ENCODE results near the gene SECISBP2L.
A peak's percentile ranks its signal among the peaks of the same experiment; 100 is the strongest.

SECISBP2L gene

GRCh38 chr15:48992545-48992944 is 53.7 kb downstream of the SECISBP2L start:
- TF ChIP-seq CTCF (IDR thresholded peaks at IDR 0.05; ENCODE audit: control extremely low read depth, extremely low read depth, low read depth, missing control alignments), result no peak
- POLR2A ChIA-PET, result no interaction called here
- peak; percentile 41 for DNase-seq (ENCODE audit: extremely low spot score)
- CTCF ChIA-PET, result interaction anchor here (0.9 to 5.5 kb wide), 5 partner anchors 17 to 131 kb away, joined by 3 to 48 read pairs (median 6); no protein-coding TSS in a partner anchor

DNA sequence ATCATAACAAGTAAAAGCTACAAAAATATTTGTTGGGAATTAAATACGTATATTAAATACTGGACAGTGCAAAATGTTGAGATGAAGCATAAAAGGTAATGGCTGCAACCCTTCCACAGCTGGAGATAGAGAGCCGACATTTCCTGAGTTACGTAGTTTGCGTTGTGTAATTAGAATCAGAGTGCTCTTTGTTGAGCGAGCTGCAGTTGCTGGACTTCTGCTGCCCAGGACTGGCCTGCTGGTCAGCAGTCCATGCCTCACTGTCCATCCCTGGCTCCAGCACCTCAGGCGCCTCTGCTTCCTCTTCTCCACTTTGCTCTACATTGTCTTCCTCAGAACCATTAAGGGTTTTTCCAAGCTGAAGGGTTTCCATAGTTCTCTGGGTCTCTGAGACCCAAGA is 54.1 kb downstream of the SECISBP2L start:
- TF ChIP-seq CTCF (IDR thresholded peaks at IDR 0.05; ENCODE audit: control extremely low read depth, extremely low read depth, low read depth, missing control alignments), result no peak
- no peak for DNase-seq (ENCODE audit: extremely low spot score)
- CTCF ChIA-PET, result interaction anchor here (0.9 to 5.5 kb wide), 5 partner anchors 17 to 130 kb away, joined by 3 to 48 read pairs (median 6); no protein-coding TSS in a partner anchor
- POLR2A ChIA-PET, result no interaction called here

DNA sequence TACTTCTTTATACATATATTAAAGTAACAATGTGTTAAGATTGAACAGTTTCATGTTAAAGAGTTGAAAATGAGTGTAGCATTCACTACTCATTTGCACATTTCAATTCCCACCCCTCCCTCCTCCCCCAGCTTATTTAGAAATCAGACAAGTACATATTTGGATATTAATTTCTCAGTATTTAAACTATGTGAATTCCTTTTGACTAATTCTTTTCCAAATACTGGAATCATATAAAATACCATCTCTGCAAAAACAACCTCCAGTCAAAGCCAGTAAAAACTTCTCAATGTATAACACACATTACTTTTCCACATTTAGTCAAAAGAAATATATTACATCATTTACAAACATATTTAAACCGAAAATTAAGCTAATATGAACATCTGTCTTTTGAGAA is 57.1 kb downstream of the SECISBP2L start:
- no peak for TF ChIP-seq CTCF (IDR thresholded peaks at IDR 0.05; ENCODE audit: control extremely low read depth, extremely low read depth, low read depth, missing control alignments)
- no peak for DNase-seq (ENCODE audit: extremely low spot score)
- ChIA-PET POLR2A (no interaction called here), CTCF (interaction anchor here (6.0 kb wide), 1 partner anchor 13 kb away, joined by 47 read pairs; no protein-coding TSS in a partner anchor)

GRCh38 chr15:48987142-48987541 is 59.1 kb downstream of the SECISBP2L start:
- TF ChIP-seq CTCF (IDR thresholded peaks at IDR 0.05; ENCODE audit: control extremely low read depth, extremely low read depth, low read depth, missing control alignments), result no peak
- no peak for DNase-seq (ENCODE audit: extremely low spot score)
- POLR2A ChIA-PET, result no interaction called here
- CTCF ChIA-PET, result interaction anchor here (6.0 kb wide), 1 partner anchor 11 kb away, joined by 47 read pairs; no protein-coding TSS in a partner anchor

DNA sequence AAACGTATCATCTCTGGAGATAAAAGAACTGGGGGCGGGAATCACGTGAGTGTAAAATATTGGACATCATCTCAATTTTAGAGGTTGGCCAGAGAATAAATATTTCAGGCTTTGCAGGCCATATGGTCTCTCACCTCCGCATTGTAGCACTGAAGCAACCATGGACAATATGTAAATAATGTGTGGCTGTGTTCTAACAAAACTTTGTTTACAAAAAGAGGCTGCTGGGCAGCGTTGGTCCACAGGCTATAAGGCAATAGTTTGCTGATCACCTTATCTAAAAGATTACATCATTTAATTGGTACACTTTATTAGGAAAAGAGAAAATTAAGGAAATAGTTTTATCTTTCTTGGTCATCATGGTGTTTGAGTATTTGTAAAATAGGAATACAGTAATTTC is 60.0 kb downstream of the SECISBP2L start:
- DNase-seq (ENCODE audit: extremely low spot score), result no peak
- no peak for TF ChIP-seq CTCF (IDR thresholded peaks at IDR 0.05; ENCODE audit: control extremely low read depth, extremely low read depth, low read depth, missing control alignments)
- POLR2A ChIA-PET, result no interaction called here
- CTCF ChIA-PET, result interaction anchor here (1.7 to 6.0 kb wide), 2 partner anchors 10 to 136 kb away, joined by 4 to 47 read pairs; no protein-coding TSS in a partner anchor

DNA sequence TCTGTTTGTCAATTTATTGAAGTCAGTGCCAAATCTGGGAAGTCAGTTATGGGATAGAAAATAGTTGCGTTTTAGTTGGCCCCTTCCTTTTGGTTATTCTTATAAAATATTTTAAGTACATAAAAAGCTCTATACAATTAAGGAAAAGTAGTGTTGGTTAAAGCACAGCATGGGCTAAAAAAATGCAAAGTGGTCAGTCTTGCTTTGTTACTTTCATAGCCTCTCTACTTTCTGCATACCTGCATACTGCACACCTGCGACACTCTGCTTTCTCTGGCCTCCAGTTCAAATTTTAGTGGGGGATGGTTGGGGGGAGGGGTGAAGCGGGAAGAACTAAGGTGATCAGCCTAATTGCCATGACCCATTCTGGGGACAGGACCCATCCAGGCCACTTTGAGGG is 60.7 kb downstream of the SECISBP2L start:
- DNase-seq (ENCODE audit: extremely low spot score), result no peak
- ChIA-PET POLR2A (no interaction called here), CTCF (interaction anchor here (1.7 to 6.0 kb wide), 2 partner anchors 10 to 137 kb away, joined by 4 to 47 read pairs; no protein-coding TSS in a partner anchor)
- no peak for TF ChIP-seq CTCF (IDR thresholded peaks at IDR 0.05; ENCODE audit: control extremely low read depth, extremely low read depth, low read depth, missing control alignments)
